Jurkat, Clone E6-1 (cell line): ENCODE measurements around the gene ADAP1.

ENCODE experiments used
- DNase-seq: peaks from one replicate; pipeline ENCODE4 v3.0.0-alpha.2; 2011; ENCODE audit warnings: low read depth, low spot score
- H3K4me3 ChIP-seq: 2 replicates; pipeline ENCODE4 v1.5.1; 2011; ENCODE audit warnings: mild to moderate bottlenecking, low read length, control low read depth, moderate library complexity

Gene ADAP1

GRCh38 chr7:891805-892204 lies 62.7 kb downstream of the ADAP1 start:
- no peak for DNase-seq

GRCh38 chr7:891291-891690 lies 63.2 kb downstream of the ADAP1 start:
- no peak overlapping the region for H3K4me3 ChIP-seq
- DNase-seq: no peak

More at GRCh38 chr7:891805-892204, 62.7 kb downstream of the ADAP1 start:
- H3K4me3 ChIP-seq: no peak overlapping the region

- DNase-seq: no peak
- H3K4me3 ChIP-seq: no peak overlapping the region
Measured at GRCh38 chr7:890868-891267, 63.6 kb downstream of the ADAP1 start.

GRCh38 chr7:889391-889790 lies 65.1 kb downstream of the ADAP1 start:
- DNase-seq: no peak
- H3K4me3 ChIP-seq: no peak overlapping the region

GRCh38 chr7:889025-889390 lies 65.5 kb downstream of the ADAP1 start:
- no peak overlapping the region for H3K4me3 ChIP-seq
- no peak for DNase-seq

GRCh38 chr7:888081-889024 lies 66.1 kb downstream of the ADAP1 start:
- DNase-seq: no peak
- no peak overlapping the region for H3K4me3 ChIP-seq

- DNase-seq: no peak
- no peak overlapping the region for H3K4me3 ChIP-seq
Measured at GRCh38 chr7:887488-887820, 67.0 kb downstream of the ADAP1 start.

- H3K4me3 ChIP-seq: no peak overlapping the region
- DNase-seq: no peak
Measured at GRCh38 chr7:886626-887487, 67.6 kb downstream of the ADAP1 start.

GRCh38 chr7:885893-886625 lies 68.4 kb downstream of the ADAP1 start:
- no peak overlapping the region for H3K4me3 ChIP-seq
- no peak for DNase-seq

GRCh38 chr7:885261-885892 lies 69.1 kb downstream of the ADAP1 start:
- H3K4me3 ChIP-seq: no peak overlapping the region
- no peak for DNase-seq

GRCh38 chr7:884191-885003 lies 70.1 kb downstream of the ADAP1 start:
- DNase-seq: no peak

GRCh38 chr7:883055-884021 lies 71.1 kb downstream of the ADAP1 start:
- no peak overlapping the region for H3K4me3 ChIP-seq
- DNase-seq: no peak

More at GRCh38 chr7:884191-885003, 70.1 kb downstream of the ADAP1 start:
- H3K4me3 ChIP-seq: no peak overlapping the region

- no peak overlapping the region for H3K4me3 ChIP-seq
- DNase-seq: no peak
Measured at GRCh38 chr7:882336-883035, 72.0 kb downstream of the ADAP1 start.

GRCh38 chr7:881441-882234 lies 72.8 kb downstream of the ADAP1 start:
- no peak overlapping the region for H3K4me3 ChIP-seq
- no peak for DNase-seq

- no peak for DNase-seq
- no peak overlapping the region for H3K4me3 ChIP-seq
Measured at GRCh38 chr7:880450-880849, 74.0 kb downstream of the ADAP1 start.

GRCh38 chr7:879706-880105 lies 74.8 kb downstream of the ADAP1 start:
- no peak for DNase-seq
- H3K4me3 ChIP-seq: no peak overlapping the region
